H1 (cell line): ENCODE measurements around the gene OR2H1. TPM values are rescaled to one million over a fixed set of nuclear protein-coding genes. Genes with fewer than 3 reads are reported as not detected.

Experiments used
- CTCF ChIA-PET: fragments of 300-600 bp; sonication (Branson Sonifier 250); formaldehyde crosslinking; loops from one replicate; lab custom pipeline; 2021; ENCODE audit not compliant: partially characterized antibody; lab: Charles Lee
- POLR2A ChIA-PET: fragments of 300-600 bp; sonication (Branson Sonifier 250); formaldehyde crosslinking; loops from one replicate; lab custom pipeline; 2021; ENCODE audit warnings: inconsistent platforms; ENCODE audit not compliant: partially characterized antibody; lab: Charles Lee
- DNase-seq, 2 experiments: peaks; one replicate each; pipeline versions ENCODE4 v3.0.0 to v3.0.0-alpha.2; 2010 to 2022; ENCODE audit warnings: low spot score in 2 of 2, low read depth in 1 of 2, mixed read lengths in 1 of 2
- FAIRE-seq: peaks from 2 replicates; lab custom pipeline; 2011; peaks lifted over from hg19 to GRCh38; lab: Jason Lieb, UNC
- H2AFZ ChIP-seq: 2 replicates; pipeline ENCODE4 v1.8.1; 2012; ENCODE audit warnings: low read length, inconsistent platforms
- H2AK5ac ChIP-seq: 2 replicates; pipeline ENCODE4 v1.6.1; 2013; ENCODE audit warnings: low read depth, low read length
- H2BK120ac ChIP-seq: replicated peaks from 2 replicates; pipeline ENCODE3; 2013; ENCODE audit warnings: low read depth, low read length, inconsistent platforms
- H2BK12ac ChIP-seq: 2 replicates; pipeline ENCODE4 v1.6.1; 2013; ENCODE audit warnings: low read depth, low read length
- H2BK15ac ChIP-seq: 2 replicates; pipeline ENCODE4 v1.6.1; 2013; ENCODE audit warnings: low read length
- H2BK20ac ChIP-seq: 2 replicates; pipeline ENCODE4 v1.6.1; 2013; ENCODE audit warnings: low read length
- H2BK5ac ChIP-seq: 2 replicates; pipeline ENCODE4 v1.6.1; 2013; ENCODE audit warnings: low read depth, low read length
- H3K14ac ChIP-seq: 2 replicates; pipeline ENCODE4 v1.6.1; 2013; ENCODE audit warnings: inconsistent platforms; ENCODE audit not compliant: insufficient read length
- H3K18ac ChIP-seq: 2 replicates; pipeline ENCODE4 v1.6.1; 2013; ENCODE audit warnings: low read length; ENCODE audit errors: extremely low read depth
- H3K23ac ChIP-seq: 2 replicates; pipeline ENCODE4 v1.6.1; 2013; ENCODE audit warnings: inconsistent platforms; ENCODE audit not compliant: insufficient read length
- H3K23me2 ChIP-seq: 2 replicates; pipeline ENCODE4 v1.6.1; 2013; ENCODE audit warnings: low read depth, low read length
- H3K27ac ChIP-seq: 2 replicates; pipeline ENCODE4 v1.6.1; 2011; ENCODE audit warnings: low read depth, low read length, inconsistent platforms
- H3K27me3 ChIP-seq, 4 experiments: replicated peaks in 1 of 4; 1 replicate in 1 of 4; 2 replicates in 3 of 4; pipeline versions ENCODE4 v1.6.1 to v1.8.1; 2011 to 2013; ENCODE audit warnings: low read length in 3 of 4, mild to moderate bottlenecking in 3 of 4, inconsistent platforms in 2 of 4, mixed read lengths in 2 of 4, moderate library complexity in 1 of 4; ENCODE audit not compliant: control insufficient read depth in 3 of 4, insufficient read depth in 3 of 4; ENCODE audit errors: extremely low read depth in 1 of 4
- H3K36me3 ChIP-seq, 4 experiments: 2 replicates each; pipeline versions ENCODE4 v1.6.1 to v1.8.1; 2011 to 2013; ENCODE audit warnings: mild to moderate bottlenecking in 4 of 4, low read length in 3 of 4, moderate library complexity in 2 of 4, control low read depth in 1 of 4, inconsistent platforms in 1 of 4; ENCODE audit not compliant: insufficient read depth in 4 of 4, control insufficient read depth in 2 of 4
- H3K4ac ChIP-seq: replicated peaks from 2 replicates; pipeline ENCODE3; 2013; ENCODE audit warnings: low read length, low read depth, mixed read lengths, inconsistent platforms; ENCODE audit not compliant: insufficient read length
- H3K4me1 ChIP-seq, 4 experiments: replicated peaks in 1 of 4; 1 replicate in 1 of 4; 2 replicates in 3 of 4; pipeline versions ENCODE4 v1.6.1 to v1.8.1; 2011 to 2013; ENCODE audit warnings: low read length in 3 of 4, inconsistent platforms in 2 of 4, mixed read lengths in 1 of 4; ENCODE audit not compliant: insufficient read depth in 4 of 4, control insufficient read depth in 3 of 4
- H3K4me2 ChIP-seq, 2 experiments: 2 replicates each; pipeline versions ENCODE4 v1.6.1 to v1.8.1; 2011 to 2013; ENCODE audit warnings: low read depth in 2 of 2, low read length in 2 of 2, control low read depth in 1 of 2, inconsistent platforms in 1 of 2, mild to moderate bottlenecking in 1 of 2; ENCODE audit not compliant: insufficient read depth in 1 of 2
- H3K4me3 ChIP-seq, 4 experiments: fragments of 200-600, 300-600 bp in 1 of 4; sonication (generic), shearing (Covaris generic), sonication (Bioruptor Twin) in 1 of 4; 2 replicates each; pipeline versions ENCODE4 v1.5.1 to v1.8.1; 2011 to 2016; ENCODE audit warnings: low read length in 4 of 4, low read depth in 3 of 4, control low read depth in 2 of 4, inconsistent platforms in 2 of 4, mild to moderate bottlenecking in 2 of 4, mixed read lengths in 1 of 4, moderate library complexity in 1 of 4; ENCODE audit not compliant: insufficient read depth in 2 of 4; ENCODE audit errors: extremely low read depth in 1 of 4
- H3K56ac ChIP-seq: replicated peaks from 2 replicates; pipeline ENCODE3; 2013; ENCODE audit warnings: low read depth, mild to moderate bottlenecking, mixed read lengths, low read length, inconsistent platforms; ENCODE audit not compliant: insufficient read length
- H3K79me1 ChIP-seq: 2 replicates; pipeline ENCODE4 v1.6.1; 2013; ENCODE audit warnings: low read depth, low read length, control low read depth
- H3K79me2 ChIP-seq, 2 experiments: 2 replicates each; pipeline versions ENCODE4 v1.6.1 to v1.8.1; 2012 to 2013; ENCODE audit warnings: low read length in 2 of 2, mild to moderate bottlenecking in 2 of 2, inconsistent platforms in 1 of 2; ENCODE audit not compliant: insufficient read depth in 2 of 2, control insufficient read depth in 1 of 2
- H3K9ac ChIP-seq, 4 experiments: replicated peaks in 1 of 4; 1 replicate in 1 of 4; 2 replicates in 3 of 4; pipeline versions ENCODE4 v1.6.1 to v1.8.1; 2011 to 2013; ENCODE audit warnings: low read depth in 3 of 4, low read length in 3 of 4, control low read depth in 2 of 4, mild to moderate bottlenecking in 2 of 4, moderate library complexity in 2 of 4, inconsistent platforms in 1 of 4; ENCODE audit errors: extremely low read depth in 1 of 4
- H3K9me3 ChIP-seq, 2 experiments: 2 replicates each; pipeline versions ENCODE4 v1.6.1 to v1.8.1; 2012 to 2013; ENCODE audit warnings: mild to moderate bottlenecking in 2 of 2, moderate library complexity in 2 of 2, control low read depth in 1 of 2, inconsistent platforms in 1 of 2, low read depth in 1 of 2, low read length in 1 of 2, mixed read lengths in 1 of 2; ENCODE audit not compliant: insufficient read depth in 2 of 2
- H4K20me1 ChIP-seq, 2 experiments: replicated peaks in 1 of 2; 2 replicates each; pipeline versions ENCODE3 to v1.8.1; 2011 to 2013; ENCODE audit warnings: inconsistent platforms in 2 of 2, low read length in 2 of 2, mild to moderate bottlenecking in 1 of 2; ENCODE audit not compliant: insufficient read depth in 2 of 2, control insufficient read depth in 1 of 2
- H4K5ac ChIP-seq: 2 replicates; pipeline ENCODE4 v1.6.1; 2013; ENCODE audit warnings: low read length, low read depth, mixed read lengths, inconsistent platforms; ENCODE audit not compliant: insufficient read length
- H4K8ac ChIP-seq: 2 replicates; pipeline ENCODE4 v1.8.0; 2013; ENCODE audit warnings: mild to moderate bottlenecking, moderate library complexity, low read length, inconsistent platforms; ENCODE audit not compliant: insufficient read depth; ENCODE audit errors: extremely low read depth
- H4K91ac ChIP-seq: replicated peaks from 2 replicates; pipeline ENCODE3; 2013; ENCODE audit warnings: low read length, mixed read lengths, inconsistent platforms; ENCODE audit not compliant: insufficient read length
- JUND ChIP-seq: IDR thresholded peaks from 2 replicates; pipeline ENCODE4 v1.6.1; 2011; ENCODE audit warnings: mild to moderate bottlenecking, improper control_type of control experiment, low read length
- RAD21 ChIP-seq, 2 experiments: IDR thresholded peaks in 1 of 2; conservative IDR thresholded peaks in 1 of 2; 2 replicates each; pipeline ENCODE4 v1.6.1; 2011; ENCODE audit warnings: low read depth in 2 of 2, low read length in 2 of 2, improper control_type of control experiment in 1 of 2, inconsistent platforms in 1 of 2, mild to moderate bottlenecking in 1 of 2, moderate library complexity in 1 of 2
- SIRT6 ChIP-seq: IDR thresholded peaks from one replicate; pipeline ENCODE4 v1.7.1; 2012; ENCODE audit warnings: low read length, inconsistent platforms
- WGBS, 2 experiments: shearing (Covaris generic) in 1 of 2; methylation state at CpG; one replicate each; pipeline versions ENCODE4 v1.1.6 to v1.1.7; 2013 to 2015; ENCODE audit warnings: low lambda C conversion rate in 2 of 2, mixed read lengths in 2 of 2, inconsistent platforms in 1 of 2, low coverage in 1 of 2, missing lambda C conversion rate in 1 of 2; ENCODE audit not compliant: insufficient replicate concordance in 2 of 2, insufficient coverage in 1 of 2, insufficient read length in 1 of 2; ENCODE audit errors: extremely low coverage in 1 of 2, missing lambda C conversion rate in 1 of 2; 5-methylcytosine and 5-hydroxymethylcytosine counted together
- long read RNA-seq, 2 experiments: library from RNA in 1 of 2; library from capped mRNA in 1 of 2; stranded (forward); transcript quantifications; one replicate each; pipeline ENCODE4 v2.0.0, GENCODE V29; 2021; ENCODE audit warnings: inconsistent platforms in 1 of 2
- polyA minus RNA-seq, 3 experiments: library from RNA; depleted of rRNA, polyadenylated mRNA; stranded (reverse); fragments of >200 nt; gene quantifications; 1 replicate in 2 of 3; 2 replicates in 1 of 3; pipeline ENCODE4 v1.2.3, GENCODE V29; 2011
- polyA plus RNA-seq, 7 experiments: library from polyadenylated mRNA; depleted of rRNA in 3 of 7; stranded (reverse) in 5 of 7; unstranded in 2 of 7; fragments of >200 nt in 5 of 7; fragments of 200-250 nt in 2 of 7; gene quantifications; 1 replicate in 5 of 7; 2 replicates in 1 of 7; 4 replicates in 1 of 7; pipeline versions ENCODE4 v1.2.1 to v1.2.3, GENCODE V29; 2011 to 2013; ENCODE audit warnings: missing spikeins in 2 of 7, mixed read lengths in 2 of 7
- total RNA-seq: library from RNA; stranded (reverse); fragmentation: NEBNext Ultra II Directional; extraction: Animal tissue kit (Norgen Biotek cat#: 25700); gene quantifications from 2 replicates; pipeline ENCODE4 v1.2.1, GENCODE V29; 2021

The OR2H1 gene
- total RNA-seq (not detected in 2 replicates), polyA plus RNA-seq (2011; rRNA removed) (not detected in 2 replicates), polyA minus RNA-seq (2011; rRNA and poly(A)+ RNA removed) (not detected in 2 replicates)
- polyA plus RNA-seq (2011; cell fraction: cytosol; rRNA removed), result not detected
- not detected for polyA plus RNA-seq (2011; cell fraction: nucleus; rRNA removed)
- not detected in 4 replicates for polyA plus RNA-seq (2012, experiment 1 of 2)
- polyA plus RNA-seq (2012, experiment 2 of 2), result not detected
- not detected for polyA plus RNA-seq (2013, experiment 1 of 2)
- not detected for polyA plus RNA-seq (2013, experiment 2 of 2)
- polyA minus RNA-seq (2011; cell fraction: cytosol; rRNA and poly(A)+ RNA removed), result not detected
- polyA minus RNA-seq (2011; cell fraction: nucleus; rRNA and poly(A)+ RNA removed), result not detected
- long read RNA-seq, experiment 1, result 0 reads
- long read RNA-seq, experiment 2, result 0 reads

DNA sequence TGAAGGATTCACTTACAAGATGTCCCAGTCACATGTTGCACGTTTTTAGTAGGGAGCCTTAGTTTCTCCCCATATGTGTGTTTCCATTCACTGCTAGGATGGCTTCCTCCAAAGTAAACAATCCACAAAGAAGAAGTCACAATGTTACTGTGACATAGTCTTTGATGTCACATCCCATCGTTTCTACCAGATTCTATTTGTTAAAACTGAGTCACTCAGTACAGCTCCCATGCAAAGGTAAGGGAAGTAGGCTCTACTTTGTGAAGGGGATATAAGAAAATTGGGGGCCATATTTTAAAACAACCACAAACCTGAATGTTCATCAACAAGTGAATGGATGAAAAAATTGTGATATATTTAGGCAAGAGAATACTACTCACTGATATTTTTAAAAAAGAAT is at the start of gene OR2H1, which contains the start of gene OR11A1:
OR2H1 (plus strand) TSS at position 185 of the 400 bp plus-strand sequence. CDS start 4,615 bp downstream, outside the sequence.
OR11A1 (minus strand) TSS at position 101 of the 400 bp plus-strand sequence. CDS start 29,430 bp downstream, outside the sequence.
- Histone ChIP-seq H3K79me1 (no peaks in the 10 kb centered on the region), H2BK120ac (no peak within 1 kb of the TSS), H3K4ac (no peak within 1 kb of the TSS), H4K5ac (no peak within 1 kb of the TSS), H3K4me1 (no peaks in the 10 kb centered on the region), H4K91ac (no peak within 1 kb of the TSS), H3K18ac (no peak within 1 kb of the TSS), H2BK15ac (no peak within 1 kb of the TSS), H3K79me2 (no peaks in the 10 kb centered on the region), H3K9ac (no peak within 1 kb of the TSS), H3K4me3 (no peak within 1 kb of the TSS), H4K8ac (no peak within 1 kb of the TSS), H3K23ac (no peak within 1 kb of the TSS), H3K56ac (no peak within 1 kb of the TSS), H3K27me3 (no peaks in the 10 kb centered on the region; a peak in 1 of 7 replicates), H4K20me1 (no peaks in the 10 kb centered on the region), H3K14ac (no peak within 1 kb of the TSS), H2BK5ac (no peak within 1 kb of the TSS), H2AK5ac (no peak within 1 kb of the TSS), H3K4me2 (no peak within 1 kb of the TSS), H2BK12ac (no peak within 1 kb of the TSS), H2BK20ac (no peak within 1 kb of the TSS), H2AFZ (no peak within 1 kb of the TSS), H3K36me3 (no peaks in the 10 kb centered on the region), H3K27ac (no peak within 1 kb of the TSS), H3K9me3 (no peaks in the 10 kb centered on the region), H3K23me2 (no peaks in the 10 kb centered on the region)
- FAIRE-seq (no peak), DNase-seq (no peak)
- CTCF ChIA-PET, result interaction anchor here (0.8 kb wide), 1 partner anchor 13 kb away, joined by 3 read pairs; no protein-coding TSS in a partner anchor
- POLR2A ChIA-PET, result no interaction called here
- TF ChIP-seq SIRT6 (no peak), RAD21 (IDR thresholded peaks at IDR 0.05 in 1 of 2, conservative IDR thresholded peaks at IDR 0.05 in 1 of 2; ENCODE audit: low read depth in 2 of 2, low read length in 2 of 2) (no peak), JUND (no peak)
- 83% methylated on average over 2 of the region's 2 CpGs; no CpG with 5 or more reads in 1 of the 2 experiments for WGBS, 2 experiments
